ENCODE data around the gene LYL1. TPM values are rescaled to one million over a fixed set of nuclear protein-coding genes. Genes with fewer than 3 reads are reported as not detected.

The LYL1 gene
- total RNA-seq, 2 experiments from 2014 or later = 66.8 to 72.5 TPM

GRCh38 chr19:13102416-13102665, 317 bp downstream of the LYL1 start:
- BruUV-seq (replicated peaks) = no TSS peak
- peaks cover 74% of the 10 kb centered on the region for H3K4me1 ChIP-seq (ENCODE audit: insufficient read depth, low read length, poor library complexity, severe bottlenecking)
- H3K9me2 ChIP-seq (ENCODE audit: insufficient read depth, low read length) = no peaks in the 10 kb centered on the region
- H2AFZ ChIP-seq (ENCODE audit: low read length) = peak overlapping the region; percentile 12; the same call in 1 of the 2 replicates
- TF ChIP-seq CTCF (conservative IDR thresholded peaks at IDR 0.05; ENCODE audit: low read length) (no peak), EZH2phosphoT487 (IDR thresholded peaks at IDR 0.05; ENCODE audit: borderline replicate concordance, low read depth, low read length) (no peak)
- H3K36me3 ChIP-seq (ENCODE audit: insufficient read depth, low read length) = peaks cover 26% of the 10 kb centered on the region
- intact Hi-C loops (cut with micrococcal nuclease; ENCODE audit: unreplicated experiment) = loop anchor here (1.0 kb wide), 1 partner anchor 14 kb away; the partner anchor contains the start of gene TRMT1
- ChIA-PET CTCF (ENCODE audit: unreplicated experiment) (no interaction called here), POLR2A (no interaction called here)
- no peaks in the 10 kb centered on the region for H3K9me3 ChIP-seq (ENCODE audit: low read length)
- peaks cover 17% of the 10 kb centered on the region for H3K79me2 ChIP-seq (ENCODE audit: insufficient read depth, low read depth, low read length)
- no peak for DNase-seq (ENCODE audit: low spot score)
- H3K4me3 ChIP-seq (ENCODE audit: low read depth, low read length, poor library complexity, severe bottlenecking) = peak overlapping the region; percentile 83
- peak overlapping the region; percentile 96 for H3K27ac ChIP-seq (ENCODE audit: low read depth, low read length, poor library complexity, severe bottlenecking)
- peak overlapping the region; percentile 85 for H3K4me2 ChIP-seq (ENCODE audit: low read length)
- H4K20me1 ChIP-seq (ENCODE audit: insufficient read depth, low read length) = no peaks in the 10 kb centered on the region

- Histone ChIP-seq H3K79me2 (ENCODE audit: insufficient read depth, low read depth, low read length) (peaks cover 17% of the 10 kb centered on the region), H3K4me3 (ENCODE audit: low read depth, low read length, poor library complexity, severe bottlenecking) (peak overlapping the region; percentile 83), H4K20me1 (ENCODE audit: insufficient read depth, low read length) (no peaks in the 10 kb centered on the region), H3K9me2 (ENCODE audit: insufficient read depth, low read length) (no peaks in the 10 kb centered on the region), H2AFZ (ENCODE audit: low read length) (no peak overlapping the region; the same call in 1 of the 2 replicates), H3K36me3 (ENCODE audit: insufficient read depth, low read length) (peaks cover 24% of the 10 kb centered on the region), H3K4me1 (ENCODE audit: insufficient read depth, low read length, poor library complexity, severe bottlenecking) (peaks cover 79% of the 10 kb centered on the region), H3K4me2 (ENCODE audit: low read length) (peak overlapping the region; percentile 85), H3K9me3 (ENCODE audit: low read length) (no peaks in the 10 kb centered on the region), H3K27ac (ENCODE audit: low read depth, low read length, poor library complexity, severe bottlenecking) (peak overlapping the region; percentile 96)
- no TSS peak for BruUV-seq (replicated peaks)
- intact Hi-C loops (cut with micrococcal nuclease; ENCODE audit: unreplicated experiment) = loop anchor here (1.0 kb wide), 1 partner anchor 14 kb away; the partner anchor contains the start of gene TRMT1
- CTCF ChIA-PET (ENCODE audit: unreplicated experiment) = no interaction called here
- DNase-seq (ENCODE audit: low spot score) = no peak
- TF ChIP-seq EZH2phosphoT487 (IDR thresholded peaks at IDR 0.05; ENCODE audit: borderline replicate concordance, low read depth, low read length) = no peak
- TF ChIP-seq CTCF (conservative IDR thresholded peaks at IDR 0.05; ENCODE audit: low read length) = peak; percentile 32
- POLR2A ChIA-PET = no interaction called here
Observed at GRCh38 chr19:13101590-13102415, 855 bp downstream of the LYL1 start.
